ENCODE results near the gene ADAMTS5.

ADAMTS5 gene

DNA sequence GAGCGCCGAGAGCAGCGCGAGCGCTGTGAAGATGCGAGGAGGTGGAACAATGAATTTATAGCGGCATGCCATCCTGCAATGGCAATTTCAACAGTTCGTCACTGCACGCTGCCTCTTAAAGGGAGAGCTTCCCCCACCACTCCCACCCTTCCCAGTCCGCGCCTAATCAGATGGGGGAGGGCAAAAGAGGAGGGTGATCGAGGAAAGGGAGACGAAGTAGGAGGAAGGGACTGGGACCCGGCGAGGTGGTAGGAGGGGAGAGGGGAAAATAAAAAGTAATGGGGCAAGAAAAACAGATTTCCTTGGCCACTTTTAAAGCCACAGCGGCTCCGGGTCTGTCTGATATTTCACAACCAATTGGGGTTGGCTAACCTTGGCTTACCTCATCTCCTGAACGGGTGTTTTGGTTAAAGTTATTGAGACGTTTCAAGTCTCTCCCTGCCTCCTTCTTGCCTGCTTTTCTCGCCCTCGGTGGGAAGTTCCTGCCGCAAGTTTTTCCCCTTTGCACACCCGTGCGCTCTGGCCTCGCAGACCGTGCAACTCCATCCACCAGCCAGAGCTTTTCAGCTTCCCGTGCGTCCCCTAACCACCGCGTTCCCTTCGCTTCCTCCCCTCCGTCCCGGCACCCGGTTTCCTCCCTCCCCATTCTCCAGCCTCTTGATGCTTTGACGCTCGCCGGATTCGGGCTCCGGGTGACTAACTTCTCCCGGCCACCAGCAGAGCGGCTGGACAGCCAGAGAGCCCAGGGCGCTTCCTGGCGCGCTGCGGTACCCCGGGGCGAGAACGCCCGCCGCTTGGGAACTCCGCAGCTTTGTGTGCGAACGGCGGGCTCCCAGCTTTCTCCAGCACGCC is at the start of gene ADAMTS5:
Gene ADAMTS5 (minus strand): TSS at position 27 of the 852 bp plus-strand sequence. CDS start 697 bp downstream, outside the sequence.
- no peak for FAIRE-seq

DNA sequence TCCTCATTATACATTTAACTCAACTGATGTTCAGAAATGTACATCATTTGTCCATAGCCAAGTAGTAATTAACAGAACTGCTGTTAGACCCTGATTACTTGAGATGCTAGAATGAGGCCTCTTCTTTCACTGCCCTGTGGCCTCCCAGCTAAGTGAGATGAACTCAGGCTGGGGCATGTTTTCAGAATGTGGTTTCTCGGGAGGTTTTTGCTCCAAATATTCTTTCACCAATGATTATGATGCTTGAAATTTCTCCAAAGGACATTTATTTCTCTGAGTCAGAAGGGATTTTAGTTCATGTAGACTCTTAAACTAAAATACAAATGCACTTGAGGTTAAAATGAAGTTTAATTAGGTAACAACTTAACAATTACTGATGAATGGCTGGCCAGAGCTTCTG is 34.6 kb upstream of the ADAMTS5 start:
- no peak for FAIRE-seq

DNA sequence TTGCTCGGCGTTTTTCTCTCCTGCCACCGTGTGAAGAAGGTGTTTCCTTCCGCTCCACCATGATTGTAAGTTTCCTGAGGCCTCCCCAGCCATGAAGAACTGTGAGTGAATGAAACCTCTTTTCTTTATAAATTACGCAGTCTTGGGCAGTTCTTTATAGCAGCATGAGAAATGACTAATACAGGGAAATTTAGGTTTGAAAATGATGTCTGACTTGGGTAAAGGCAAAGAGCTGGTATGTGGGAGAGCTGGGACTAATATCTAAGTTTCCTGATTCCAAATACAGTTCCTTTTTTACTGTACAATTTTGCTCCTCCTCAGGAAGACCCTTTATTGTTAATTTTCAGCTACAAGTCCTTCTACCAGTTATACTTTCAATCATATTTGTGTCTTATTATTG is 16.7 kb upstream of the ADAMTS5 start:
- FAIRE-seq: no peak

DNA sequence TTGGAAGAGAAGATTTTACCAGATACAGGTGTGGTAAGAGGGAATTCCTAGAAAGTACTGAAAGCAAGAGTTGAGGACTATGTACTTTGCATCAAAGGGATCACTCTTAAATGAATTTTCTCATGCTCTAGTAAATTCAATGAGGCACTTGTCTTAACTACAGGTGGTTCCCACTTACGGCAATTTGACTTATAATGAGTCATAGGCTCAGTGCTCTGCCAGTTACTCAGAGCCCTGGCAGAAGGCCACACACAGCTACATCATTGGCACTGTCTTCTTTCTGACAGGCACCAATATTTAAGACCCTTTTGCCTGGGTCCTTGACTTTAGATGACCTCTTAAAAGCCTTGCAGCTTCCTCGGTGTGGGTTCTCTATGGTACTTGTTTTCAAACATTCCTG is 15.9 kb upstream of the ADAMTS5 start:
- no peak for FAIRE-seq

DNA sequence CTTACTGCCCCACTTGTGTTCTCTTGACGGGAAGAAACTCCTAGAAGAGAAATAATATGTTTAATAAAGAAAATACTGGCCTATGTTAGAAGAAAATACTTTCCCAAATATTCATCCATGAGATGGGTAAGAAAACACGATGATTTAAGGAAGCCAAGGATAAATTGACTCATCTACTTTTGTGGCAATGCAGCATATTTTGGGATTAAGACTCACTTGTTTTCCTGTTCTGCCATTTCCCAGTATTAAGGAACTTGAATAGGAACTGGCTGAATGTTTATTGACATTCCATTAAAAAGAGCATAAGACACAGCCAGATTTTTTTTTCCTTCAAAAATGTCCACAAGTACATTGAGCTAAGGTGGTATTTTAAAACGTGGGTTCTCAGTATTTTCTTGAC is 10.9 kb upstream of the ADAMTS5 start:
- no peak for FAIRE-seq

DNA sequence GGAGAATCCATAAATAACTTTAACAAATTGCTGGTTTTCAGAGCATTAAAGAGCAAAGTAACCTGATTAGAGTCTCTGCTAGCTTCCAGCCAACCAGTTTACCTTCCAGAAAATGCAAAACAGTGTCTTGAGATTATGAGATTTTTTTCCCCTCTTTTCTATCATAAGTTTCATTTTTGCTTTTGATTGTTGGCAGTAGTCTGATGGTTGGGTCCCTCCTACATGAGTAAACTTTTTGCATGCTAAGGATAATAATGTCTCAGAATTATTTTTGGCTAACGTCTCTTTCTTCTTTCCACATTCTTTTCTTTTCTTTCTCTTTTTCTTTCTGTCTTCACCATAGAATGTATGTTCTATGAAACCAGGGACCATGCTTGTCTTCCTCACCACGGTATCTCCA is 6.3 kb upstream of the ADAMTS5 start:
- no peak for FAIRE-seq

DNA sequence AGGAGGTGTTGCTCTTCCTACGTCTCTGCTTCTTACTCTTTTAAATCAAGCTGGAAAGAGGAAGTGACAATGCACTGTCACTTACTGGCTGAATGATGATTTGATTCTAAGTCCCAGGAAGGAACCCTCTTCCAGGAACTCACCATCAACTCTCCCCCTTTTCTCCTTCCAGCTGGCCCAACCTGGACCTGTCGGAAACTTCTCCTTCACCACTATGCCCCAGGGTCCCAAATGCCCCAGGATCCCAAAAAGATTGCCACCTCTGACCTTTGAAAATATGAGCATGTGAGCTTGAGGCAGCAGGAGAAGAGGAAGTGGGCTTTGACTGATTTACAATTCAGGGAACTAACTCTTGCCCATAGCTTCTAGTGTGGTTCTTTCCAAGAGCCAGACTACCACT is 5.3 kb upstream of the ADAMTS5 start:
- FAIRE-seq: no peak

DNA sequence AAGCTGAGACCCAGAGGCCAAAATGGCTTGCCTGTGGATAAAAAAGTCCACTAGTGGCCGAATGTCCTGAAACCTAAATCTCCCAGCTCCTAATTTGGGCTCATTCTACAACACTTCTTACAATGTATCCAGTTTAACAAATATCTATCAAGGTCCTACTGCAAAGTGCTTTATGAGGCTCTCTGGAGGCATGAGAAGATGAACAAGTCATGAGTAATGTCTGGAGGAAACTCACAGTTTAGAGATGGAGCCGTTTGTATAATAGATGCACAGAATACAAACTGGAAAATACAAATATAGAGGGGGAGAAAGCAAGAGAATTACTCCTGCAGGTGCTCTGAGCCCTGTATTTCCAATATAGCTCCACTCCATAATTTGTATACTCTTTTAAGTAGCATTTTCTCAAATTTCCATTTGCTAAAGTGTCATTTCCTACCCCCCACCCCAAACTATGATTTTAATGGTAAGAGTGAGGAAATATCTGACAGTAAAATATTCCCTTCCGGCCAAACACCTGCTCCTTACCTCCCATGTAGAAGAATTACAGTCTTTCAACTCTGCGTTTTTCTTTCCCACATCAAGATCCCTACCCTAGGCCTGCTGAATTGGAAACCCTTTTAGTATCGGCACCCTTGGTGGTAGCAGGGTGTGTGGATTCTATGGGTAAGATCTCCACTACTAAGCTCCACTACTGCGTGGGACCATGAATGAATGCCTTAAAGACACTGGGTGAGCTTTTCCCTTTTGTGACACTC is 3.3 kb upstream of the ADAMTS5 start:
- FAIRE-seq: no peak

DNA sequence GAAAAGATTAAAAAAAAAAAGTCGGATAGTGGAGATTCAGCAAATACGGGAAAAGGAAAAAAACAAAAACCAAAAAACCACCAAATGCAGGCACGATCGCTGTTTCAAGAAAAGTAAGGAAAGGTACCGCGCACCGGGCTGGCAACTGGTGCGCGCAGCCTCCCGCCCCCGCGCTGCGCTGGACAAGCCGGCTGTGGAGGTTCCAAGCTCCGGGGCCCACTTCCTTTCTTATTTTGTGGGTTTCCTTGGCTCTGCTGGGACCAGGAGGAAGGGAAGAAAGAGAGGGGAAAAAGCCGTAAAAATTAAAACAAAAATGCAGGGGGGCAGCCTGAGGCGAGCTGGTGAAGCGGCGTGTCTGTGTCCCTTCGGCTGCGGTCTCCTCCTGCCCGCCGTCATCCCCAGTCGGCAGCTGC is 233 bp downstream of the ADAMTS5 start:
- no peak for FAIRE-seq

DNA sequence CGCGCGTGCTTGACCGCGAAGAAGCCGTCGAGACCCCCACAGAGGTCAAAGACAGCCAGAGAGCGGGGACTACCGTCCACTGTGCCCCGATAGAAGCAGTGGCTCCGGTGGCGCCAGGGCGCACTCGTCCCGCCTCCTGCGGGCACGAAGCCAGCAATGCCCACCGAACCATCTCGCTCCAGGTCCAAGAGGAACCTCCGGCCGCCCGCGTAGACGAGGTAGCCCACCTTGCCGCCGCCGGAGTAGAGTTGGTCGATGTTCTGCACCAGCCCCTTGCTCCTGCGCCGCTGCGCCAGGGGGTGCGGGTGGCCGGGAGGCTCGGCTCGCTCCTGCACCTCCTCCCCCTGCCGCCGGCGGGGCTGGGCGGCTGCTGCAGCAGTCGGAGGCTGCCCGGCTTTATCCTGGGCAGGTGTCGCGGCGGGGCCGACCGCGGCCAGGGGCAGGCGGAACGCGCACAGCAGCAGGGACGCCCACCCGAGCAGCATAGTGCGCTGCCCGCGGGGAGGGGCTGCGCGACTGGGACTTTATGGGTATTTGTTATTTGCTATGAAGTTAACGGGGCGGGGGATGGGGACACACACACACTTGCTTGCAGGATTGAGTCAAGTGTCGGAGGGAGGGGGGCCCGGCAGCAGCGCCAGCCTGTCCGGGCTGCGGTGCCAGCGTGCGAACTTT is 844 bp downstream of the ADAMTS5 start:
- FAIRE-seq: no peak

DNA sequence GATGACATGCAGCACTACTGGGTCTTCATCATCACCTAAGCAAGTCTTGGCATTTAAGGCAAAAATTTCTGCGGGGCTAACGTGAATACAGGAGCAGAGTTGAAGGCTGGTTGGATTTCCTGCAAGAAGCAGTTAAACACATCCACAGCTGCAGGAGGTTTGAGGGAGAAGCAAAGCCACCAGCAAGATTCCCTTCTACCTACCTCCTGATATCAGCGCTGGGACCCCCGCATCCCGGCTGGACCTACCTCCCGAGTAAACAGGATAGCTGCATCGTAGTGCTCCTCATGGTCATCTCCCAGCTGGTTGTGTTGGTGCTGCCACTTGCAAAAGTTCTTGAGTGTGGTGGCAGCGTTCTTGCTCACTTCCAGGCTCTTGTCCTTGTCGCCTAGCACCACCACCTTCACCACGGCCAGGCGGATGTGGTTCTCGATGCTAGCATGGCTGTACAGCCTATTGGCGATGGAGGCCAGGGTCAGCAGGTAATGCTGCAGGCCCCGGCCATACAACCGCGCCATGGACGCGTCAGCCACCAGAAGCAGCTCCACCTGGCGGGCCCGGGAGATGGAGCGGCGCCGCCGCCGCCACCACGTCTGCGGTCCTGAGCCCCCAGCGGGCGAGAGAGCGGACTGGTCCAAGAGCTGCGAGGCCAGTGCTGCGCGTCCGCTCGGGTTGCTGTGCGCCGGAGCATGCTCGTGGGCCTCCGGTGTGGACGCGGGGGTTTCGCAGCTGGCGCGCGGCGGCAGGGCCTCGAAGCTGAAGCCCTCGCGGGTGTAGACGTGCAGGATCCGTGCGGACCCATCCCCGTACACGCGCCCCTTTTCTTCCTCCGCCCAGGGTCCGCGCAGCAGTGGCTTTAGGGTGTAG is 1.6 kb downstream of the ADAMTS5 start:
- FAIRE-seq: no peak

DNA sequence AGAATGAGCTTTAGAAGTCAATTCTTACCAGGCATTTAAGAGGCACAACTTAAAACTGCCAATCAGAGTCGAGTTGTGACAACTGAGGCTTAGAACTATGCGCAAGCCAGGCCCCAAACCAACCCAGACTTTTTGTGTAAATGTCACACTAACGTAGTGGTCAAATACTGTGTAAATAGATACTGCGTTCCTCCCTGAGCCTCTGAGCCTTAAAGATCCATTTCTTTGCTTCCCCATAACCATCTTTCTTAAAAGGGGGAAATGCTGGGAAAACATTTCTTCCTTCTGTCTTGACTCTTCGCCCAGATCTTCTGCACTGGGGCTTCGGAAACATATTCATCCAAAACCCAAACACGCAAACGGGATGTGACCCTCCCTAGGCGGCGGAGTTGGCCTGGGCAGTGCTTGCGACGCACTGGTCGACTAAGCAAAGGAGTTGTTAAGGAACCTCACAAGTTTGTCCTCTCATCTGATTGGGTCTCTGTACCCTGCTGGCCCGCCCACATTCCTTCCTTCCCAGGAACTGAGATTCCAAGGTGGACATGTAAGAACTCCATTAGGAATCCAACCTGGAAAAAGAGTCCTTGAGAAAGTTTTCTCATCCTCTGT is 2.6 kb downstream of the ADAMTS5 start:
- FAIRE-seq: no peak

DNA sequence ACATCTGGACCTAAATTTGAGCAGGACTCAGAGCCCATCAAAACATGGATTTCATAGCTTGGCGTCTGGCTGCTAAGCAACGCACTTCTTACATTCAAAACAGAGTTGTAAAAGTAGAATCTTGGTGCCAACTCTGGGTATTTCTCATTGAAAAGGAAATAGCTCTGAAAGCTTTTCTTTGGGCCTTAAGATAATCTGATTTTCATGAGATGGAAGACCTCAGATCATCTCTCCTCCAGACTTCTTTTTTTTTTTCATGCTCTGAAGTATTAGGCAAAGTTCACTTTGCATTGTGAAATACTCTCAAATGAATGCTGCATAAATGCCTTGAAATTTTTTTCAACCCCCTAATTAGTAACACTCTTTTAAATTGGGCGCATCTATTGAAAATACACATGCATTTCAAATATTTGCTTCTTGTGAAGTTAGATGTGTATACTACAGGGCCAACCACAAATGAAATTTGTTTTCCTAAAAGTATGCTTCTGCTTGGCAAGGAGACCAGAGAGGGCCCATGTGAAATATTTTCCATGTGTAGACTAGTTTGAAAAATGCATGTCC is 4.2 kb downstream of the ADAMTS5 start:
- no peak for FAIRE-seq

DNA sequence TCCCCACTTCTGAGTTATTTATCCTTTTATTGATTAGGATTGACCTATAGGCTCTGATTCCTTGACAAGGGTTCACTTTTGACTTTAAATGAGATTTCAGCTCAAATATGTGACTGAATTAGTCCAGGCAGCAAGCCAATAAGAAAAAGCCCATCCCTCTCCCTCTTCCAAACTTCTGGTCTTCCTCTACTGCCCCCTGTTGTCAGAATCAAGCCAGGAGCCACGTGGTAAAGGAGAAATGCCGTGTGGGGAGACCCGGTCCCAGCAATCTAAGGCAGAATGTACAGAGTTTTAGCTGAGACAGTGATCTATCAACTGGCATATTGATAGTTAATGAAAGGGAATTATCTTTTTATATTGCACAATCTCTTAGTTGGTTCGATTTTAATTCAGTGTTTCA is 5.2 kb downstream of the ADAMTS5 start:
- no peak for FAIRE-seq

DNA sequence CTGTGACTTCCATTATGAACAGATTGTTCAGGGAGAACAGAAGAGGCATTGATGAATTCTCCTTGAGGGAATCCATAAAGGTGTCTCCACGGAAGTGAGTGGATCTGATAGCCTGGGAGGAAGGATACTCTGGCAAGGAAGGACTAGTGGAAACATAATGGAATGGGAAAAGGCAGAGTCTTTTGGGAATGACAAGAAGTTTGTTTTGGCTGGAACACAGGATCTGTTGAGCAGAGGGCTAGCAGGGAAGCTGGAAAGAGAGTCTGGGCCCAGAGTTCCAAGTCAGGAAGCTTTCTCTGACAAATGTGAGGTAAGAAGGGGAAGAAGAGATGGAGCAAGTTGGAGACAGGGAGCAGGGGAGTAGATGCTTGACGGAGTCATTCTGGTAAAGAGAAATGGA is 8.1 kb downstream of the ADAMTS5 start:
- no peak for FAIRE-seq

DNA sequence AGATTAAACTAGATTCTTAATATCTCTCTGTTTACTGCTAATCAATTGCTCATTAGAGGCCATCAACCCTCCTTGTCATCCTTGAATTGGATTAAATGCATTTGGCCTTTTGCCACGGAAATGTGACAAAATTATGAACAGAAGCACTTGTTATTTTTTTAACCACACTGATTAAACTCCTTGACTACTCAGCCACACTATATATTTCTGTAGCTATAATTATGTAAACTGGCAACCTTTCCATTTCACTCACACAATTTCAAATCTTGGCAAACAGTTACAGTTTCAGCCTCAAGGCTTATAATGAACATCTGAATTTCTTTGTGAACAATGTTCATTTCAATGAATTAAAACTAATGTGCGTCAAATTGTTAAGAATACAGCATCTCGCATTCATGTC is 10.1 kb downstream of the ADAMTS5 start:
- no peak for FAIRE-seq

DNA sequence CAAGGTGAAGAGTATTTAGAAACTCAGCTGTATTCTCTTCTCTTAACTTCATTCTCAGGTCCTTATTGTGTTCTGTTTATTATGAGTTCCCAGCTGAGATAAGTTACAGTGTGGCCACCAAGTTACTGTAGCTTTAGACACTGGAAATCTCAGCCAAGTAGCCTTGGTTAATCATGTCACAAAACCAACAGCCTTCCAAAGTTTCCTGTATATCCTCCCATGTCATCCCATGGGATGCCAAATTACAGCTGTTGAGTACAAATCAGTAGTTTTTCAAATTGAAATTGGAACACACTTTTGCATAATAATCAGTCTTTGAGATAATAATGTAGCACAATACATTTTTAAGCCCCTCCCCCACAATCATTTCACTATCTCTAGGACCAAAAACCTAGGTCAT is 10.7 kb downstream of the ADAMTS5 start:
- FAIRE-seq: no peak

DNA sequence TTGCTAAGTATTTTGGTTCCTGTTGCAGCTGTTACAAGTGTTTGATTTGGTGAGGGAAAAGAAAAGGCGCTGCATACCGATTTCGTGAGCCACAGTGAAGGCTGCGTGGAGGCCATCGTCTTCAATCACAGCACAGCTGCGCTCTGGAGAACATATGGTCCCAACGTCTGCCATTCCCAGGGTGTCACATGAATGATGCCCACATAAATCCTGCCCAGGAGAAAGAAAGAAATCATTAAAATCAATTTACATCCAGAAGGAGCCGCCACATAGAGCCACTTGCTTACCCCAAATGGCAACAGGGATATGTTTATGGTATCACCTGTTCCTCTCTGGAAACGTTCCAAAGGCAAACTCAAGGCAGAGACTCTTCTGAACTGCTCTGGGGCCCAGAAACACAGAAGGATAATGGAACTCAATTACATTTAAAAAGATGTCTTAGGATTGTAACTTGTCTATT is 12.2 kb downstream of the ADAMTS5 start:
- no peak for FAIRE-seq

DNA sequence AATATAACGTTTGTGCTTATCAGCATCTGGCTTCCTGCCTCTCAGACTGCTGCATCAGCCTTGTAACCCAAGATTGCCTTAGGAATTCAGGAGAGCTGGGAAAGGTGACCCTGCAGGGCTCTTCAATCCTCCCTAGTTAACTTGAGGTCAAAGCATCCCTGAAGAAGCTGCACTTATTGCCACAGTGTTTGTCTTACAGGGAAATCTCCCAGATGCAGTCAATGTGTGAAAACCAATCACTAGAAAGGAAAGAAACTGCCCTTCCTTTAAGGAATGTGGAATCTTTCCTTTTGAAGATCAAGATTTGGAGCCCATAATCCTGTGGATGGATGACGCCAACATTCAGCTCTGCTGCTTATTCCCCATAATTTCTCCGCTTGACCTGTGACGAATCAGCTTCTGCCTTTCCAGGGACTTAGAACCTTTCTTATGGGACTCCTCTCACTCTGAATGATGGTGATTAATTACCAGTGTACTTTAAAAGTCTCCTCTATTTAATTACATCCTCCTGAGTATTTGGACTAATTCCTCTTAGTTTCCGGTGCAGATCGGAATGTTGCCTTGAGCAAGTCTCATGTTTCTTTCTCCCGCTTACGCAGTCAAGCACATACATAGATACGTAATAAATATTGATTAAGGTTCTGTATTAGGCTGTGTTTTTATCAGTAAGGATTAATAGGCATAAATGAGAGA is 14.4 kb downstream of the ADAMTS5 start:
- FAIRE-seq: no peak

DNA sequence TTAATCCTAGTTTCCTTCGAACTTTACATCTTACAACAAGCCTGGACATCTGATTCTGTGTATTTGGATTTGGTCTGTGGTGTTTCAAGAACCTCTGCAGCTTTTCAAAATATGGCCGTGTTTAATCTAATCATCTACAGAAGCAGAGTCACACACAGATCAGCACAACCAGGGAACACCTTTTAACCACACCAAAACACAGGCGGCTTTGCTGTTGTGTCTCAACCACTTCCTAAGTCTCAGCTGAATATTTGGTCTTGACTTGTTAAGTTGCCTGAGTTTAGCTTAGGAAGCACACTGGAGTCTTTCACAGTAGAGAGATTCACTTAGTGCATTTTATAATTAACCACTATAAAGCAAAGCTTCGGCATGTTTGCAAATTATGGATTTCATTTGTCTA is 17.1 kb downstream of the ADAMTS5 start:
- no peak for FAIRE-seq

DNA sequence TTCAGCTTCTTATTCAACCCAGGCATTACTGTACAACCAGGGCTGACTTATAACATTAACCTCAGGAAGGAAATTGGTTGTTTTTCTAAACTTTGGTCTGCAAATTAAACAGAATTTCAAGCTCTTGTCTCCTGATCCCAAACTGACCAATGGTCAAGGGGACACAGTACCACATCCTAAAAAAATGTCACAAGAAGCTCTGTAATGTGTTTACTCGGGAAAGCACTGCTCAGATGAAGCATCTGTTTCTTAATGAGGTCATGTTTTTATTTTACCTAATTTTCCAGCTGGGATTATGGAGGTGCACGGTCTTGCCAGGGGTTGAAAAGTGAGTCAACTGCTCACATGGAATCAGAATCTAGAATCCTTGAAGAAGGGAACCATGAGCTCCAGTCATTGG is 18.7 kb downstream of the ADAMTS5 start:
- no peak for FAIRE-seq

All from colon (tissue), 2 donors.